ENCODE results near the gene FSTL4. TPM values are rescaled to one million over a fixed set of nuclear protein-coding genes. Genes with fewer than 3 reads are reported as not detected.

Gene FSTL4
- total and polyA plus RNA-seq, 4 donors, result 0.02 to 0.18 TPM; not detected in 2

- WGBS, result 68% methylated on average over 2 of the region's 2 CpGs
- H3K9me3 ChIP-seq (ENCODE audit: control insufficient read depth in 4 of 4, low read length in 3 of 4), result no peaks in the 10 kb centered on the region
- H3K36me3 ChIP-seq (ENCODE audit: control insufficient read depth in 4 of 4, insufficient read depth in 3 of 4, low read depth in 1 of 4, low read length in 3 of 4), result no peaks in the 10 kb centered on the region
- no peak overlapping the region for H3K4me3 ChIP-seq (ENCODE audit: low read depth in 1 of 3, low read length in 3 of 3)
- no peaks in the 10 kb centered on the region for H3K4me1 ChIP-seq (ENCODE audit: control insufficient read depth in 4 of 4, insufficient read depth in 4 of 4, low read length in 3 of 4)
- DNase-seq (ENCODE audit: low spot score), result no peak
- no peak overlapping the region for H3K9ac ChIP-seq (ENCODE audit: low read depth in 1 of 2, low read length in 2 of 2)
- H3K27ac ChIP-seq (ENCODE audit: low read depth in 1 of 2, low read length in 2 of 2), result no peak overlapping the region
- TF ChIP-seq SP1 (IDR thresholded peaks at IDR 0.05), result no peak
- TF ChIP-seq HNF4A (conservative IDR thresholded peaks at IDR 0.05), result no peak
- no peak for TF ChIP-seq ZBTB33 (IDR thresholded peaks at IDR 0.05)
- TF ChIP-seq RXRA (IDR thresholded peaks at IDR 0.05), result no peak
- no peak for TF ChIP-seq YY1 (IDR thresholded peaks at IDR 0.05)
- H3K27me3 ChIP-seq (ENCODE audit: control insufficient read depth in 4 of 4, insufficient read depth in 4 of 4, low read length in 3 of 4), result peaks cover 0 to 2% (median 0%) of the 10 kb centered on the region in 4 donors
These were observed 85.0 kb downstream of the FSTL4 start for GRCh38 chr5:133527311-133527710.

- no peak overlapping the region for H3K4me3 ChIP-seq (ENCODE audit: low read depth in 1 of 3, low read length in 3 of 3)
- H3K9me3 ChIP-seq (ENCODE audit: control insufficient read depth in 4 of 4, low read length in 3 of 4), result no peaks in the 10 kb centered on the region
- no peaks in the 10 kb centered on the region for H3K36me3 ChIP-seq (ENCODE audit: control insufficient read depth in 4 of 4, insufficient read depth in 3 of 4, low read depth in 1 of 4, low read length in 3 of 4)
- no peak for TF ChIP-seq FOXA1 (IDR thresholded peaks at IDR 0.05)
- TF ChIP-seq TAF1 (conservative IDR thresholded peaks at IDR 0.05), result no peak
- TF ChIP-seq CTCF (IDR thresholded peaks at IDR 0.05; ENCODE audit: low read depth, low read length, missing input control), result no peak
- TF ChIP-seq GABPA (IDR thresholded peaks at IDR 0.05 in 1 of 2, conservative IDR thresholded peaks at IDR 0.05 in 1 of 2), result no peak
- TF ChIP-seq ATF3 (IDR thresholded peaks at IDR 0.05), result no peak
- TF ChIP-seq ZBTB33 (IDR thresholded peaks at IDR 0.05), result no peak
- no peak for TF ChIP-seq HNF4G (IDR thresholded peaks at IDR 0.05)
- TF ChIP-seq RXRA (IDR thresholded peaks at IDR 0.05), result no peak
- peaks cover 0 to 2% (median 0%) of the 10 kb centered on the region in 4 donors for H3K27me3 ChIP-seq (ENCODE audit: control insufficient read depth in 4 of 4, insufficient read depth in 4 of 4, low read length in 3 of 4)
- no peaks in the 10 kb centered on the region for H3K4me1 ChIP-seq (ENCODE audit: control insufficient read depth in 4 of 4, insufficient read depth in 4 of 4, low read length in 3 of 4)
- H3K9ac ChIP-seq (ENCODE audit: low read depth in 1 of 2, low read length in 2 of 2), result no peak overlapping the region
- H3K27ac ChIP-seq (ENCODE audit: low read depth in 1 of 2, low read length in 2 of 2), result no peak overlapping the region
- no peak for DNase-seq (ENCODE audit: low spot score)
- 85% methylated on average over 7 of the region's 7 CpGs for WGBS
These were observed 86.0 kb downstream of the FSTL4 start for GRCh38 chr5:133526368-133526767.

GRCh38 chr5:133525126-133525525 lies 87.2 kb downstream of the FSTL4 start:
- no peaks in the 10 kb centered on the region for H3K4me1 ChIP-seq (ENCODE audit: control insufficient read depth in 4 of 4, insufficient read depth in 4 of 4, low read length in 3 of 4)
- 97% methylated on average over 3 of the region's 3 CpGs for WGBS
- H3K9me3 ChIP-seq (ENCODE audit: control insufficient read depth in 4 of 4, low read length in 3 of 4), result no peaks in the 10 kb centered on the region
- no peak for TF ChIP-seq FOXA1 (IDR thresholded peaks at IDR 0.05)
- no peak for TF ChIP-seq GABPA (IDR thresholded peaks at IDR 0.05 in 1 of 2, conservative IDR thresholded peaks at IDR 0.05 in 1 of 2)
- no peak for TF ChIP-seq CTCF (IDR thresholded peaks at IDR 0.05; ENCODE audit: low read depth, low read length, missing input control)
- no peak for TF ChIP-seq HNF4G (IDR thresholded peaks at IDR 0.05)
- TF ChIP-seq RAD21 (IDR thresholded peaks at IDR 0.05), result no peak
- no peak for TF ChIP-seq MAX (IDR thresholded peaks at IDR 0.05)
- no peak for TF ChIP-seq NR2F2 (IDR thresholded peaks at IDR 0.05)
- no peak for TF ChIP-seq SP1 (IDR thresholded peaks at IDR 0.05)
- no peak for TF ChIP-seq HNF4A (conservative IDR thresholded peaks at IDR 0.05)
- TF ChIP-seq TAF1 (conservative IDR thresholded peaks at IDR 0.05), result no peak
- H3K36me3 ChIP-seq (ENCODE audit: control insufficient read depth in 4 of 4, insufficient read depth in 3 of 4, low read depth in 1 of 4, low read length in 3 of 4), result no peaks in the 10 kb centered on the region
- DNase-seq (ENCODE audit: low spot score), result no peak
- no peak overlapping the region for H3K27ac ChIP-seq (ENCODE audit: low read depth in 1 of 2, low read length in 2 of 2)
- H3K27me3 ChIP-seq (ENCODE audit: control insufficient read depth in 4 of 4, insufficient read depth in 4 of 4, low read length in 3 of 4), result peaks cover 0 to under 1% (median 0%) of the 10 kb centered on the region in 4 donors
- H3K9ac ChIP-seq (ENCODE audit: low read depth in 1 of 2, low read length in 2 of 2), result no peak overlapping the region
- no peak overlapping the region for H3K4me3 ChIP-seq (ENCODE audit: low read depth in 1 of 3, low read length in 3 of 3)

Measured in liver (tissue), 9 donors.